ENCODE measurements around the gene BRD8. TPM values are rescaled to one million over a fixed set of nuclear protein-coding genes. Genes with fewer than 3 reads are reported as not detected.

Gene BRD8
- total and polyA plus RNA-seq, 2 donors (not counting 3 experiments of a cell fraction or from before 2014, with no cell fraction given), result 38.2 to 73.7 TPM

GRCh38 chr5:138160706-138161105 is 17.7 kb downstream of the BRD8 start:
- no peak overlapping the region for H3K9ac ChIP-seq (replicated peaks; ENCODE audit: extremely low read depth, insufficient read depth, low read length)
- dilution Hi-C loops (cut with MboI; ENCODE audit: extremely low pct_ligation_motif_present, low sequenced_read_pairs), result no loop called here
- FAIRE-seq (no peak), DNase-seq (ENCODE audit: low read depth, low spot score) (no peak)
- no peaks in the 10 kb centered on the region for H3K9me3 ChIP-seq (replicated peaks; ENCODE audit: control insufficient read depth, insufficient read depth, low read length)
- ChIA-PET POLR2A (no interaction called here), CTCF (no interaction called here)
- no peaks in the 10 kb centered on the region for H3K79me2 ChIP-seq (ENCODE audit: control insufficient read depth, insufficient read depth, low read length)
- TF ChIP-seq MAX (IDR thresholded peaks at IDR 0.05; ENCODE audit: insufficient read depth, insufficient read length) (no peak), POLR2A (IDR thresholded peaks at IDR 0.05; ENCODE audit: low read depth, low read length) (no peak), MYC (IDR thresholded peaks at IDR 0.05; ENCODE audit: low read depth, low read length) (no peak), POLR2AphosphoS5 (IDR thresholded peaks at IDR 0.05; ENCODE audit: insufficient read depth, low read depth, low read length) (no peak), GATA2 (IDR thresholded peaks at IDR 0.05; ENCODE audit: insufficient read depth, insufficient read length, low read depth, low read length) (no peak), EZH2 (IDR thresholded peaks at IDR 0.05; ENCODE audit: borderline replicate concordance, low read depth, low read length, severe bottlenecking) (no peak), JUN (IDR thresholded peaks at IDR 0.05; ENCODE audit: borderline replicate concordance, insufficient read depth, insufficient read length, low read depth) (no peak), CTCF (IDR thresholded peaks at IDR 0.05; ENCODE audit: extremely low read depth in 1 of 2, insufficient read depth in 1 of 2, low read depth in 1 of 2, low read length in 2 of 2) (no peak), FOS (IDR thresholded peaks at IDR 0.05; ENCODE audit: borderline replicate concordance, insufficient read depth, low read length) (no peak)
- no peak overlapping the region for H3K4me2 ChIP-seq (ENCODE audit: insufficient read depth, low read length)
- H3K4me1 ChIP-seq (ENCODE audit: control insufficient read depth, extremely low read depth, insufficient read depth, low read length), result no peaks in the 10 kb centered on the region
- H4K20me1 ChIP-seq (replicated peaks; ENCODE audit: control insufficient read depth, extremely low read depth, insufficient read depth, low read length), result no peaks in the 10 kb centered on the region
- no TSS peak for BruUV-seq (replicated peaks)
- peaks cover 42 to 67% of the 10 kb centered on the region in 2 experiments for H3K36me3 ChIP-seq (ENCODE audit: control insufficient read depth in 2 of 2, extremely low read depth in 1 of 2, insufficient read depth in 2 of 2, low read length in 2 of 2)
- H3K4me3 ChIP-seq (replicated peaks in 1 of 3; ENCODE audit: insufficient read depth in 1 of 3, low read depth in 1 of 3, low read length in 3 of 3), result no peak overlapping the region
- no peak overlapping the region for H2AFZ ChIP-seq (ENCODE audit: low read depth, low read length)
- H3K9me1 ChIP-seq (replicated peaks; ENCODE audit: control insufficient read depth, extremely low read depth, insufficient read depth, low read length), result no peaks in the 10 kb centered on the region
- intact Hi-C loops (cut with micrococcal nuclease), result no loop called here
- no peak overlapping the region for H3K27ac ChIP-seq (ENCODE audit: insufficient read depth, low read depth, low read length)
- H3K27me3 ChIP-seq (ENCODE audit: control insufficient read depth in 2 of 2, insufficient read depth in 2 of 2, low read length in 2 of 2), result no peaks in the 10 kb centered on the region

Measured in endothelial cell of umbilical vein (primary cell).